Thyroid gland (tissue), 4 donors: Measurements from ENCODE around the gene AAGAB. TPM values are rescaled to one million over a fixed set of nuclear protein-coding genes. Genes with fewer than 3 reads are reported as not detected.
A peak's percentile ranks its signal among the peaks of the same experiment; 100 is the strongest.
"Not testable (repeated sequence)": the region's sequence is repeated elsewhere in the genome, so short reads cannot be mapped to it uniquely, and the experiment has no call there.

Experiments
- DNase-seq, 2 donors: peaks; one replicate each; pipeline ENCODE4 v3.0.0-alpha.2; 2019
- H3K27ac ChIP-seq, 3 donors: fragments of 200-600 bp; sonication (generic); 1 replicate in 2 of 3; 2 replicates in 1 of 3; pipeline ENCODE4 v1.5.1; 2016 to 2019; ENCODE audit warnings: mild to moderate bottlenecking in 1 of 3, moderate library complexity in 1 of 3
- H3K27me3 ChIP-seq: fragments of 200-600 bp; sonication (generic); one replicate; pipeline ENCODE4 v1.5.1; 2019
- H3K36me3 ChIP-seq, 2 donors: fragments of 200-600 bp; sonication (generic); one replicate each; pipeline ENCODE4 v1.5.1; 2016 to 2019
- H3K4me1 ChIP-seq, 2 donors: fragments of 200-600 bp; sonication (generic); one replicate each; pipeline ENCODE4 v1.5.1; 2017 to 2019
- H3K4me3 ChIP-seq, 3 donors: fragments of 200-600 bp; sonication (generic); replicated peaks in 1 of 3; 1 replicate in 2 of 3; 2 replicates in 1 of 3; pipeline ENCODE4 v1.5.1; 2016; ENCODE audit warnings: mild to moderate bottlenecking in 1 of 3
- H3K9me3 ChIP-seq: fragments of 200-600 bp; sonication (generic); one replicate; pipeline ENCODE4 v1.5.1; 2017
- CTCF ChIP-seq, 6 experiments: fragments of 200-600 bp in 3 of 6; fragments of 450-650 bp in 3 of 6; sonication (generic) in 3 of 6; IDR thresholded peaks; one replicate each; pipeline ENCODE4 v1.5.1; 2016 to 2019; ENCODE audit warnings: antibody characterized with exemption in 6 of 6, mild to moderate bottlenecking in 2 of 6, inconsistent platforms in 1 of 6, moderate library complexity in 1 of 6
- POLR2A ChIP-seq, 2 donors: fragments of 450-650 bp; IDR thresholded peaks; one replicate each; pipeline ENCODE4 v1.6.1; 2017; ENCODE audit warnings: antibody characterized with exemption in 2 of 2, mild to moderate bottlenecking in 2 of 2, moderate library complexity in 1 of 2
- whole genome bisulfite sequencing, 2 donors: methylation state at CpG; one replicate each; pipeline ENCODE4 v1.1.5; 2017; 5-methylcytosine and 5-hydroxymethylcytosine counted together
- intact Hi-C: fragments of 100-400 bp; cut with DNase I; formaldehyde crosslinking; loops from one replicate; pipeline ENCODE4 v1.15.1; 2023
- total RNA-seq, 4 donors: library from RNA; depleted of rRNA; stranded (reverse); fragments of >200 nt; gene quantifications; one replicate each; pipeline ENCODE4 v1.2.3, GENCODE V29; 2016

The AAGAB gene
- total RNA-seq, 4 donors from 2014 or later: 53.7 to 61.9 (median 54.6) TPM

GRCh38 chr15:67253101-67253500 lies 1.4 kb downstream of the AAGAB start:
- TF ChIP-seq CTCF (IDR thresholded peaks at IDR 0.05) (no peak), POLR2A (IDR thresholded peaks at IDR 0.05) (no peak)
- WGBS, 2 donors: 86 to 91% methylated on average over 12 of the region's 12 CpGs
- H3K36me3 ChIP-seq: no peaks in the 10 kb centered on the region
- no peak overlapping the region for H3K27ac ChIP-seq
- DNase-seq: no peak
- no peaks in the 10 kb centered on the region for H3K27me3 ChIP-seq
- no peaks in the 10 kb centered on the region for H3K9me3 ChIP-seq
- intact Hi-C loops: loop anchor here (10.0 kb wide), 1 partner anchor 188 kb away; the partner anchor contains the start of gene SMAD3
- peaks cover 5 to 23% of the 10 kb centered on the region in 2 donors for H3K4me1 ChIP-seq
- H3K4me3 ChIP-seq: peak overlapping the region in 1 of 3 donors; percentile 99

GRCh38 chr15:67251318-67251717 lies 3.1 kb downstream of the AAGAB start:
- intact Hi-C loops: loop anchor here (10.0 kb wide), 1 partner anchor 187 kb away; the partner anchor contains the start of gene SMAD3
- H3K36me3 ChIP-seq: no peaks in the 10 kb centered on the region
- no peak for DNase-seq
- 95% methylated on average over 5 of the region's 5 CpGs for WGBS, 2 donors
- H3K27me3 ChIP-seq: no peaks in the 10 kb centered on the region
- no peaks in the 10 kb centered on the region for H3K9me3 ChIP-seq
- H3K4me3 ChIP-seq: no peak overlapping the region
- no peak for TF ChIP-seq CTCF (IDR thresholded peaks at IDR 0.05)
- TF ChIP-seq POLR2A (IDR thresholded peaks at IDR 0.05): no peak
- no peak overlapping the region for H3K27ac ChIP-seq
- peaks cover 5 to 13% of the 10 kb centered on the region in 2 donors for H3K4me1 ChIP-seq

DNA sequence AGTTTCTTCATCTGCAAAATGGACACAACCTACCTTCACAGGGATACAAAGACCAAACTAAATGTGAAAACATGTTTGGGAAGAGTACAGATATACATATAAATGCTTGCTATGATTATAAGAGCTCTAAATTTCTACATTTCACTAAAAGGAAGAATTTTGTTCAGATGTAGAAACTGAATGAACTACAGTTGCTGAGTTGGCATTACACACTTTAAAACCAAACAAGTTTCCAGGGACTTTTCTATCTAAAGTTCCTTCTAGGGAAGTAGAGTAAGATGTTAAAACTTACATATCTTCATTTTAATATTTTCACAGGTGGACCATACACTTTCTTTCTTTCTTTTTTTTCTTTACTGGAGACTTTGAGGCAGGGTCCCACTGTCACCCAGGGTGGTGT lies 4.6 kb downstream of the AAGAB start:
- no peak overlapping the region for H3K4me3 ChIP-seq
- no peak for DNase-seq
- no peaks in the 10 kb centered on the region for H3K27me3 ChIP-seq
- H3K4me1 ChIP-seq: peaks cover 5 to 13% of the 10 kb centered on the region in 2 donors
- intact Hi-C loops: loop anchor here (10.0 kb wide), 1 partner anchor 185 kb away; the partner anchor contains the start of gene SMAD3
- H3K27ac ChIP-seq: no peak overlapping the region
- no peak for TF ChIP-seq POLR2A (IDR thresholded peaks at IDR 0.05)
- no peak for TF ChIP-seq CTCF (IDR thresholded peaks at IDR 0.05)
- H3K36me3 ChIP-seq: no peaks in the 10 kb centered on the region
- no peaks in the 10 kb centered on the region for H3K9me3 ChIP-seq

- TF ChIP-seq POLR2A (IDR thresholded peaks at IDR 0.05): no peak
- TF ChIP-seq CTCF (IDR thresholded peaks at IDR 0.05): no peak
- intact Hi-C loops: no loop called here
- Histone ChIP-seq H3K36me3 (no peaks in the 10 kb centered on the region), H3K4me1 (peaks cover 7% of the 10 kb centered on the region in 2 donors), H3K9me3 (no peaks in the 10 kb centered on the region), H3K4me3 (no peak overlapping the region), H3K27me3 (no peaks in the 10 kb centered on the region), H3K27ac (no peak overlapping the region)
- DNase-seq: no peak
Measured at GRCh38 chr15:67248011-67248505, 6.4 kb downstream of the AAGAB start.

- 95 to 99% methylated on average over 5 of the region's 5 CpGs for WGBS, 2 donors
- H3K4me1 ChIP-seq, intact Hi-C loops, H3K4me3 ChIP-seq, H3K36me3 ChIP-seq, DNase-seq, H3K27ac ChIP-seq, H3K9me3 ChIP-seq, H3K27me3 ChIP-seq: not testable (repeated sequence)
Measured at GRCh38 chr15:67246606-67247005, 7.9 kb downstream of the AAGAB start.
